ENCODE measurements around the gene NUBPL.
"Not testable (repeated sequence)": the region's sequence is repeated elsewhere in the genome, so short reads cannot be mapped to it uniquely, and the experiment has no call there.

Gene NUBPL

GRCh38 chr14:31819281-31819680 is 258.1 kb downstream of the NUBPL start:
- DNase-seq = no peak

GRCh38 chr14:31825459-31825858 is 264.3 kb downstream of the NUBPL start:
- DNase-seq = no peak

- DNase-seq = peak; percentile 67
Measured at GRCh38 chr14:31827325-31827724, 266.1 kb downstream of the NUBPL start.

- DNase-seq = no peak
Measured at GRCh38 chr14:31828946-31829868, 268.0 kb downstream of the NUBPL start.

- DNase-seq = peak; percentile 92
Measured at GRCh38 chr14:31834616-31835015, 273.4 kb downstream of the NUBPL start.

DNA sequence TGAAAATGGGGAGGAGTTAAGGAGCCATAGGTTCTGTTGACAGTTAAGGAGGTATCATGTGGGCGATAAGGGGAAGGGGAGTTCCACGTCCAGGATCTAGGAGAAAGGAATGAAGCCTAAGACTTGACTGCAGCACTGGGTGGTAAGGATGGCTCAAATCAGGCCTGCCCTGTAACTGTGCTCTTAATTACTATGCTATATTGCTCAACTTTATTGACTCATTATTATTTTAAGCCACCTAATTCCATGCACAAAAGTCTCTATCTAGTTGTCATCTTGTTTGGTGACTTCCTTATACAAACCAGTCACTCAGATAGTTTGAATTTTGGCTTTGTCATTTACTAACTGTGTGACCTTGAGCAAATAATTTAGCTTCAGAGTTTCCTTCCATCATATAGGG is 273.8 kb downstream of the NUBPL start:
- DNase-seq = no peak

GRCh38 chr14:31837031-31837430 is 275.8 kb downstream of the NUBPL start:
- DNase-seq = no peak

DNA sequence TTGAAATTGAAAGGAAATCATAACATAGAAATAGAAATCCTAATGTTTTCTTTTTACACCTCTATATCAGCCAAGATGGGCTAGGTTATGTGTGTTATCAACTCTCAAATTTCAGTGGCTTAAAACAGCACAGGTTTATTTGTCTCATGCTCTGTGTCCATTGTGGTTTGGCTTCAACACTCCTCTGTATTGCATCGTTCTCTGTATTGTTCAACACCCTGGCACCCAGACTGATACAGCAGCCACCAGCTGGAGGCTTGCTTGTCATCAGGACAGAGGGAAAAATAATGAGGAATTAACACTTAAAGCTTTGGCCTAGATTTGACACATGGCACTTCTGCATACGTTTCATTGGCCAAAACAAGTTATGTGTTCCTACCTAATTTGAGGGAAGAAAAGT is 281.7 kb downstream of the NUBPL start:
- peak; percentile 99 for DNase-seq

- no peak for DNase-seq
Measured at GRCh38 chr14:31843361-31844091, 282.3 kb downstream of the NUBPL start.

GRCh38 chr14:31854508-31855075 is 293.4 kb downstream of the NUBPL start:
- no peak for DNase-seq

DNA sequence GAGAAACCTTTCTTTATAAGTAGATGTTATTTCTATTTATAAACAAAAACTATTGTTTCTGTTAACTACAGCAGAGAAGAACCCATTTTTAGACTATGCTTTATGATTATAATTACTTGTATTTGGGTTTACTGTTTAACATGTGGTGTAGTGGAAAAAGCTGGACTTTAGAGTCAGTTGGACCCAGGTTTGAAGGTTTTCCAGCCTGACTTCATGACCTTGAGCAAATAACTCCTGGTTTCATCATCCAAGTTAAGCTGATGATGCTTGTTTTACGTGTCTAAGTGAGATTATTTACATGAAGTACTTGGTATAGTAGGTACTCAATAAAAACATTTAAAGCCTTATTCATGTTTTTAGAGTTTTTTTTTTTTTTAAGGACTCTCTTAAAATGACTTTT is 294.1 kb downstream of the NUBPL start:
- no peak for DNase-seq

DNA sequence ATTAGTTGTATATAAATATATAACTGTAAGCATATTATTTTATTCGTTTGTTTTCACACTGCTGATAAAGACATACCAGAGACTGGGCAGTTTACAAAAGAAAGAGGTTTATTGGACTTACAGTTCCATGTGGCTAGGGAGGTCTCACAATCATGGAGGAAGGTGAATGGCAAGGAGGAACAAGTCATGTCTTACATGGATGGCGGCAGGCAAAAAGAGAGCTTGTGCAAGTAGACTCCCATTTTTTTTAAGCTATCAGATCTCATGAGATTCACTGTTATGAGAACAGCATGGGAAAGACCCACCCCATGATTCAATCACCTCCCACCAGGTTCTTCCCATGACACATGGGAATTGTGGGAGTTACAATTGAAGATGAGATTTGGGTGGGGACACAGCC is 294.8 kb downstream of the NUBPL start:
- not testable (repeated sequence) for DNase-seq

DNA sequence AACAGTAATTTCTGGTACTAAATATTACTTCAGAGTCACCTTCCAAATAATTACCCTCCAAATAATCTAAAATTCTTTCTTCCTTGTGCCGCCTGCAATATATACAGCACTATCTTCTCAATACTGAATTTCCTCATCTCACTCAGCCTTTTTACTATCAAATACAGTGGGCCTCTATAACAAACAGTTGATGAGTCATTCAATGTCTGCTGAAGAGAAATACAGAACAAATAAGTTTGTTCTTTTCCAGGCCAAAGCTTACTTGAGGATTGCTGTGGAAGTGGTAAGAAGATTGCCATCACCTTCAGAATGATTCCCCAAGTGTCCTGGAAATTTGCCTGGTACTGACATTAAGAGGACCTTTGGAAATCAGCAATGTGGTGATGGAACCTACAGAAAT is 297.7 kb downstream of the NUBPL start:
- no peak for DNase-seq

- no peak for DNase-seq
Measured at GRCh38 chr14:31864937-31865855, 304.0 kb downstream of the NUBPL start.

GRCh38 chr14:31867570-31867969 is 306.4 kb downstream of the NUBPL start:
- no peak for DNase-seq

DNA sequence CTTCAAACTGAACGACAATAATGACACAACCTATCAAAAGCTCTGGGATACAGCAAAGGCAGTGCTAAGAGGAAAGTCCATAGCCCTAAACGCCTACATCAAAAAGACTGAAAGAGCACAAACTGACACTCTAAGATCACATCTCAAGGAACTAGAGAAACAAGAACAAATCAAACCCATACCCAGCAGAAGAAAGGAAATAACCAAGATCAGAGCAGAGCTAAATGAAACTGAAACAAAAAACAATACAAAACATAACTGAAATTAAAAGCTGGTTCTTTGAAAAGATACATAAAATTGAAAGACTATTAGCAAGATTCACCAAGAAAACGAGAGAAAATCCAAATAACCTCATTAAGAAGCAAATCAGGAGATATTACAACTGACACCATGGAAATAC is 306.9 kb downstream of the NUBPL start:
- not testable (repeated sequence) for DNase-seq

DNA sequence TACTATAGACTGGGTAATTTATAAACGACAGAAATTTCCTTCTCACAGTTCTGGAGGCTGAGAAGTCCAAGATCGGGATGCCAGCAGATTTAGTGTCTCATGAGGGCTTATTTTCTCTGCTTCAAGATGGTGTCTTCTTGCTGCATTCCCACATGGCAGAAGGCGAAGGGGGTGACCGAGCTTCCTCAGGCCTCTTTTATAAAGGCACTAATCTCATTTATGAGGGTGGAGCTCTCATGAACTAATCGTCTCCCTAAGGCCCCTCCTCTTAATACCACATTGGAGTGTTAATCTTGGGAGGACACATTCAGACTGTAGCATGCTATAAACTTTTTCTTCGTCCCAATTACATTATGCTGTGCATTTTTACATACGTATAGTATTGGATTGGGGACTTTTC is 315.5 kb downstream of the NUBPL start:
- DNase-seq = no peak

GRCh38 chr14:31877255-31877798 is 316.1 kb downstream of the NUBPL start:
- no peak for DNase-seq

DNA sequence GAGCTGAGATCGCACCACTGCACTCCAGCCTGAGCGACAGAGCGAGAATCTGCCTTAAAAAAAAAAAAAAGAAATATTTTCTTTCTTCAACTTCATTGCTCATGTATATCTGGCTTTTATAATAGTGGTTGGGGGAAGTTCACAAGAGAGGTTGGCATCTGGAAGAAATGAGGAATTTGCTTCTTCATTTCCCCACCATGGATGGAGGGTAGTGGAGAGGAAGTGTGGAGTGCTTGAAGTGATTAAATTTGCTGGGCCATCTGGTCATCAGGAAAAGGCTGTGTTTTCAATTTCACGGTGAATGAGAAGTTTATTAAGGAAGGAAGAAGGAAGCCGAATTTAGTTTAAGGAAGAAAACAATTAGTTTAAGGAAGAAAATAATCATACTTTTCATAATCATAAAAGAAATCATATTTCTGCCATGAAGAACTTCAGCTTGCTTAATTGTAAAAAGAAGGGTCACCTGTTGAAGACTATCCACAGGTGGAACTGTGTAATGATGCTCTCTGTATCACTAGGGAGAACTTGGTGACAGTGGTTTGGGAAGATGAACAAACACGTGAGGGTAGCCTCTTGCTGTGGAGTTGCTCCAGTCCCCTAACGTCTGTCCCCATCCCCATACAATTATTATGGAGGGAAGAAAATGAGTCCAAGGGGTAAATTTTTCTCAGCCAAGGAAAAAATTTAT is 318.6 kb downstream of the NUBPL start:
- DNase-seq = no peak

GRCh38 chr14:31880935-31881334 is 319.7 kb downstream of the NUBPL start:
- no peak for DNase-seq

DNA sequence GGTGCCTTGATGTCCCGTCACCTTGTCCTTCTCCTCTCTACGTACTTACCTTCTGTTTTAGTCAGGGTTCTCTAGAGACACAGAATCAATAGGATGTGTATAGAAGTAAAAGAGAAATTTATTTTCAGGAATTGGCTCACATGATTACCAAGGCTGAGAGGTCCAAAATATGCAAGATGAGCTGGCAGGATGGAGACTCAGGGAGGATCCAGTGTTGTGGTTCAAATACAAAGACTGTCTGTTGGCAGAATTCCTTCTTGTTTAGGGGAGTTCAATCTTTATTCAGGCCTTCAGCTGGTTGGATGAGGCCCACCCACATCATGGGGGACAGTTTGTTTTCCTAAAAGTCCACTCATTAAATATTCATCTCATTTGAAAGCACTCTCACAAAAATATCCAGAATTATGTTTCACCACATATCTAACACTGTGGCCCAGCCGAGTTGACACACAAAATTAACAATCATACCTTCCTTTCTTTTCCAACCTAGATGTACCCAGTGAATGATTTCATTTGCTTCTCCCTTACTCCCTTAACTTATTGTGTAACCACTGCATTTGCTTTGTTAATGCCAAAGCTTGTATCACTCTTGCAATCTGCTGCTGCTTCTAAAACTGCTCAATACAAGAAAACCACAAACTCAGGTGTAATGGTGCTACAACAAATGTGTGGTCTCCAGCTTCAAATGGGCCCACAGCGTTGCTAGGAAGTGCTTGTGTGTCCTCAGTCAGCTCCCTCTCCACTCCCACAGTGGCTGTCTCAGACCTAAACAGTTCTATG is 320.5 kb downstream of the NUBPL start:
- no peak for DNase-seq

Measured in NCI-H2029 (cell line).